WI38 (cell line): Measurements from ENCODE around the gene CHD9.

Experiments
- H3K4me3 ChIP-seq: 2 replicates; pipeline ENCODE4 v1.5.1; 2011; ENCODE audit warnings: low read depth, mild to moderate bottlenecking, control low read depth, low read length
- CTCF ChIP-seq: IDR thresholded peaks from 2 replicates; pipeline ENCODE4 v1.5.1; 2012; ENCODE audit warnings: low read depth, mild to moderate bottlenecking, control low read depth, low read length

CHD9 gene

GRCh38 chr16:53058882-53059281, 4.1 kb downstream of the CHD9 start:
- no peak for TF ChIP-seq CTCF
- H3K4me3 ChIP-seq, result no peak overlapping the region

- no peak overlapping the region for H3K4me3 ChIP-seq
- TF ChIP-seq CTCF, result no peak
Measured at GRCh38 chr16:53059672-53060071, 4.9 kb downstream of the CHD9 start.

- no peak overlapping the region for H3K4me3 ChIP-seq
- no peak for TF ChIP-seq CTCF
Measured at GRCh38 chr16:53061256-53061655, 6.5 kb downstream of the CHD9 start.

GRCh38 chr16:53061701-53062159, 6.9 kb downstream of the CHD9 start:
- TF ChIP-seq CTCF, result no peak
- H3K4me3 ChIP-seq, result no peak overlapping the region

GRCh38 chr16:53064081-53064578, 9.3 kb downstream of the CHD9 start:
- no peak for TF ChIP-seq CTCF
- H3K4me3 ChIP-seq, result no peak overlapping the region

- H3K4me3 ChIP-seq, result no peak overlapping the region
- TF ChIP-seq CTCF, result no peak
Measured at GRCh38 chr16:53065461-53066061, 10.8 kb downstream of the CHD9 start.

GRCh38 chr16:53067675-53068074, 12.9 kb downstream of the CHD9 start:
- no peak for TF ChIP-seq CTCF
- H3K4me3 ChIP-seq, result no peak overlapping the region
